ACC112 (cell line): ENCODE data around the gene RGS7.
A peak's percentile ranks its signal among the peaks of the same experiment; 100 is the strongest.

Experiments
- H2AFZ ChIP-seq: fragments of 200-600 bp; sonication (generic); one replicate; pipeline ENCODE4 v1.6.0; 2017; ENCODE audit warnings: antibody characterized with exemption, low read length; ENCODE audit not compliant: unreplicated experiment
- H3K27ac ChIP-seq: fragments of 200-600 bp; sonication (generic); 2 replicates; pipeline ENCODE4 v1.5.1; 2014; ENCODE audit warnings: low read depth, mild to moderate bottlenecking, antibody characterized with exemption, low read length, moderate library complexity
- H3K27me3 ChIP-seq: fragments of 200-600 bp; sonication (generic); 2 replicates; pipeline ENCODE4 v1.6.1; 2014; ENCODE audit warnings: mild to moderate bottlenecking, antibody characterized with exemption, low read length, moderate library complexity, mixed read lengths; ENCODE audit not compliant: insufficient read depth
- H3K36me3 ChIP-seq: fragments of 200-600 bp; sonication (generic); 2 replicates; pipeline ENCODE4 v1.6.1; 2016; ENCODE audit warnings: mild to moderate bottlenecking, antibody characterized with exemption, low read length, moderate library complexity, mixed read lengths; ENCODE audit not compliant: insufficient read depth
- H3K4me1 ChIP-seq: fragments of 200-600 bp; sonication (generic); one replicate; pipeline ENCODE4 v1.6.1; 2016; ENCODE audit warnings: low read length, mixed read lengths; ENCODE audit not compliant: insufficient read depth, unreplicated experiment, control insufficient read depth
- H3K4me3 ChIP-seq: fragments of 200-600 bp; sonication (generic); 2 replicates; pipeline ENCODE4 v1.5.1; 2014; ENCODE audit warnings: mild to moderate bottlenecking, low read depth, low read length
- H3K79me2 ChIP-seq: fragments of 200-600 bp; sonication (generic); one replicate; pipeline ENCODE4 v1.6.0; 2016; ENCODE audit warnings: low read length; ENCODE audit not compliant: control insufficient read depth, unreplicated experiment, insufficient read depth

Gene RGS7

GRCh38 chr1:240831191-240831631 is 525.8 kb downstream of the RGS7 start:
- Histone ChIP-seq H3K4me1 (peaks cover 18% of the 10 kb centered on the region), H3K4me3 (peak overlapping the region; percentile 6), H2AFZ (peak overlapping the region; percentile 54), H3K36me3 (no peaks in the 10 kb centered on the region), H3K79me2 (no peaks in the 10 kb centered on the region), H3K27ac (peak overlapping the region; percentile 65), H3K27me3 (no peaks in the 10 kb centered on the region)

GRCh38 chr1:240829487-240829886 is 527.5 kb downstream of the RGS7 start:
- Histone ChIP-seq H3K27ac (no peak overlapping the region), H3K36me3 (no peaks in the 10 kb centered on the region), H3K27me3 (no peaks in the 10 kb centered on the region), H3K4me1 (peaks cover 18% of the 10 kb centered on the region), H2AFZ (no peak overlapping the region), H3K4me3 (no peak overlapping the region), H3K79me2 (no peaks in the 10 kb centered on the region)

GRCh38 chr1:240827786-240828185 is 529.2 kb downstream of the RGS7 start:
- no peaks in the 10 kb centered on the region for H3K79me2 ChIP-seq

GRCh38 chr1:240824238-240824637 is 532.8 kb downstream of the RGS7 start:
- H3K27me3 ChIP-seq = no peaks in the 10 kb centered on the region
- no peak overlapping the region for H3K4me3 ChIP-seq
- H3K27ac ChIP-seq = no peak overlapping the region
- H3K79me2 ChIP-seq = no peaks in the 10 kb centered on the region
- H3K36me3 ChIP-seq = no peaks in the 10 kb centered on the region
- no peaks in the 10 kb centered on the region for H3K4me1 ChIP-seq
- H2AFZ ChIP-seq = no peak overlapping the region

More at GRCh38 chr1:240827786-240828185, 529.2 kb downstream of the RGS7 start:
- no peak overlapping the region for H2AFZ ChIP-seq
- H3K36me3 ChIP-seq = no peaks in the 10 kb centered on the region
- H3K27ac ChIP-seq = no peak overlapping the region
- no peak overlapping the region for H3K4me3 ChIP-seq
- no peaks in the 10 kb centered on the region for H3K27me3 ChIP-seq
- H3K4me1 ChIP-seq = peaks cover 18% of the 10 kb centered on the region

DNA sequence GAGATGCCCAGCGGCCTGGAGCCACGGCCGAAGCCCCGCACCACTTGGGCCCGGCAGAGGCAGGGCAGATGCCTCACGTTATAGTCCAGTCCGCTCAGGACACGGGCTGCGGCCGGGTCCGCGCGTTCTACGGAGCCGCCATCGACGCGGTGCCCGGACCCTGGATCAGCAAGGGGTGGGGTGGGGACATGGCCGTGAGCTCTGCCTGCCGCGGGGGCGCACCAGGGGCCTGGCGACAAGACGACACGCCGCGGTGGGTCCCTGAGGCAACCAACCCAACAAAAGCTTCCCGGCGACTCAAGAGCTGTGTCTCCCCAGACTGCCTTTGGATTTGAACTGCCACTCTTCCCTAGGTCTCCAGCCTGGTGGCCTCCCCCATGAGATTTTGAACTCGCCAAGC is 533.6 kb downstream of the RGS7 start:
- Histone ChIP-seq H3K4me1 (no peaks in the 10 kb centered on the region), H3K4me3 (no peak overlapping the region), H3K27ac (no peak overlapping the region), H3K27me3 (no peaks in the 10 kb centered on the region), H3K36me3 (no peaks in the 10 kb centered on the region), H3K79me2 (no peaks in the 10 kb centered on the region), H2AFZ (no peak overlapping the region)

- no peaks in the 10 kb centered on the region for H3K27me3 ChIP-seq
- no peak overlapping the region for H3K27ac ChIP-seq
- no peaks in the 10 kb centered on the region for H3K79me2 ChIP-seq
- no peak overlapping the region for H2AFZ ChIP-seq
- no peak overlapping the region for H3K4me3 ChIP-seq
- no peaks in the 10 kb centered on the region for H3K36me3 ChIP-seq
- no peaks in the 10 kb centered on the region for H3K4me1 ChIP-seq
Observed at GRCh38 chr1:240821925-240822324, 535.1 kb downstream of the RGS7 start.

- H3K27ac ChIP-seq = no peak overlapping the region
- no peak overlapping the region for H2AFZ ChIP-seq
- no peaks in the 10 kb centered on the region for H3K4me1 ChIP-seq
- no peaks in the 10 kb centered on the region for H3K79me2 ChIP-seq
- H3K36me3 ChIP-seq = no peaks in the 10 kb centered on the region
- H3K27me3 ChIP-seq = no peaks in the 10 kb centered on the region
- H3K4me3 ChIP-seq = no peak overlapping the region
Observed at GRCh38 chr1:240820816-240821215, 536.2 kb downstream of the RGS7 start.

- H2AFZ ChIP-seq = no peak overlapping the region
- no peaks in the 10 kb centered on the region for H3K79me2 ChIP-seq
- H3K27ac ChIP-seq = no peak overlapping the region
Observed at GRCh38 chr1:240816472-240816871, 540.5 kb downstream of the RGS7 start.

GRCh38 chr1:240813720-240814119 is 543.3 kb downstream of the RGS7 start:
- no peak overlapping the region for H3K27ac ChIP-seq
- H3K4me1 ChIP-seq = no peaks in the 10 kb centered on the region
- no peaks in the 10 kb centered on the region for H3K36me3 ChIP-seq
- H2AFZ ChIP-seq = no peak overlapping the region
- H3K4me3 ChIP-seq = no peak overlapping the region
- H3K27me3 ChIP-seq = no peaks in the 10 kb centered on the region
- H3K79me2 ChIP-seq = no peaks in the 10 kb centered on the region

More at GRCh38 chr1:240816472-240816871, 540.5 kb downstream of the RGS7 start:
- Histone ChIP-seq H3K27me3 (no peaks in the 10 kb centered on the region), H3K36me3 (no peaks in the 10 kb centered on the region), H3K4me1 (no peaks in the 10 kb centered on the region), H3K4me3 (no peak overlapping the region)

- Histone ChIP-seq H3K79me2 (no peaks in the 10 kb centered on the region), H3K36me3 (no peaks in the 10 kb centered on the region), H3K27ac (no peak overlapping the region), H3K4me3 (no peak overlapping the region), H2AFZ (no peak overlapping the region), H3K4me1 (peaks cover under 1% of the 10 kb centered on the region), H3K27me3 (no peaks in the 10 kb centered on the region)
Observed at GRCh38 chr1:240811256-240811655, 545.7 kb downstream of the RGS7 start.

GRCh38 chr1:240808381-240808780 is 548.6 kb downstream of the RGS7 start:
- Histone ChIP-seq H2AFZ (no peak overlapping the region), H3K36me3 (no peaks in the 10 kb centered on the region), H3K27me3 (no peaks in the 10 kb centered on the region), H3K27ac (no peak overlapping the region), H3K4me3 (no peak overlapping the region), H3K4me1 (peaks cover 21% of the 10 kb centered on the region), H3K79me2 (no peaks in the 10 kb centered on the region)
